Testis (tissue), 2 donors: ENCODE results near the gene ATMIN.

Experiments used
- CTCF ChIP-seq, 3 experiments: fragments of 450-650 bp in 2 of 3; fragments of 200-600 bp in 1 of 3; sonication (generic) in 1 of 3; IDR thresholded peaks; one replicate each; pipeline ENCODE4 v1.5.1; 2016 to 2019; ENCODE audit warnings: antibody characterized with exemption in 3 of 3, mild to moderate bottlenecking in 2 of 3, moderate library complexity in 1 of 3
- POLR2A ChIP-seq: fragments of 450-650 bp; IDR thresholded peaks from one replicate; pipeline ENCODE4 v1.6.1; 2017; ENCODE audit warnings: antibody characterized with exemption, mild to moderate bottlenecking, moderate library complexity

GRCh38 chr16:81026429-81026828 lies 9.2 kb upstream of the ATMIN start:
- TF ChIP-seq CTCF (IDR thresholded peaks at IDR 0.05) (no peak), POLR2A (no peak)
